Measurements from ENCODE around the gene FNIP2. TPM values are rescaled to one million over a fixed set of nuclear protein-coding genes. Genes with fewer than 3 reads are reported as not detected.

FNIP2 gene
- total and polyA plus RNA-seq, 9 of the 15 experiments (the other 6 are each of a cell fraction or from before 2014, with no cell fraction given) = 1.7 to 15.5 (median 8.3) TPM

GRCh38 chr4:158929939-158930638, 161.3 kb downstream of the FNIP2 start (continued):
- TF ChIP-seq, protein P1, sequence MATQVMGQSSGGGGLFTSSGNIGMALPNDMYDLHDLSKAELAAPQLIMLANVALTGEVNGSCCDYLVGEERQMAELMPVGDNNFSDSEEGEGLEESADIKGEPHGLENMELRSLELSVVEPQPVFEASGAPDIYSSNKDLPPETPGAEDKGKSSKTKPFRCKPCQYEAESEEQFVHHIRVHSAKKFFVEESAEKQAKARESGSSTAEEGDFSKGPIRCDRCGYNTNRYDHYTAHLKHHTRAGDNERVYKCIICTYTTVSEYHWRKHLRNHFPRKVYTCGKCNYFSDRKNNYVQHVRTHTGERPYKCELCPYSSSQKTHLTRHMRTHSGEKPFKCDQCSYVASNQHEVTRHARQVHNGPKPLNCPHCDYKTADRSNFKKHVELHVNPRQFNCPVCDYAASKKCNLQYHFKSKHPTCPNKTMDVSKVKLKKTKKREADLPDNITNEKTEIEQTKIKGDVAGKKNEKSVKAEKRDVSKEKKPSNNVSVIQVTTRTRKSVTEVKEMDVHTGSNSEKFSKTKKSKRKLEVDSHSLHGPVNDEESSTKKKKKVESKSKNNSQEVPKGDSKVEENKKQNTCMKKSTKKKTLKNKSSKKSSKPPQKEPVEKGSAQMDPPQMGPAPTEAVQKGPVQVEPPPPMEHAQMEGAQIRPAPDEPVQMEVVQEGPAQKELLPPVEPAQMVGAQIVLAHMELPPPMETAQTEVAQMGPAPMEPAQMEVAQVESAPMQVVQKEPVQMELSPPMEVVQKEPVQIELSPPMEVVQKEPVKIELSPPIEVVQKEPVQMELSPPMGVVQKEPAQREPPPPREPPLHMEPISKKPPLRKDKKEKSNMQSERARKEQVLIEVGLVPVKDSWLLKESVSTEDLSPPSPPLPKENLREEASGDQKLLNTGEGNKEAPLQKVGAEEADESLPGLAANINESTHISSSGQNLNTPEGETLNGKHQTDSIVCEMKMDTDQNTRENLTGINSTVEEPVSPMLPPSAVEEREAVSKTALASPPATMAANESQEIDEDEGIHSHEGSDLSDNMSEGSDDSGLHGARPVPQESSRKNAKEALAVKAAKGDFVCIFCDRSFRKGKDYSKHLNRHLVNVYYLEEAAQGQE (IDR thresholded peaks at IDR 0.05; ENCODE audit: borderline replicate concordance) = no peak
- TF ChIP-seq, protein P1 (CRISPR knock-in tag; IDR thresholded peaks at IDR 0.05; ENCODE audit: low read depth) = no peak
- TF ChIP-seq ZNF639 (CRISPR knock-in tag; conservative IDR thresholded peaks at IDR 0.05 in 1 of 2, IDR thresholded peaks at IDR 0.05 in 1 of 2) = no peak
- no peak for TF ChIP-seq SMARCB1 (IDR thresholded peaks at IDR 0.05; ENCODE audit: insufficient read length, low read depth)
- TF ChIP-seq ZNF212 (CRISPR knock-in tag; IDR thresholded peaks at IDR 0.05) = peak; percentile 87; the same call in 1 of the 2 replicates
- TF ChIP-seq IRF1 (CRISPR knock-in tag; IDR thresholded peaks at IDR 0.05; ENCODE audit: borderline replicate concordance) = no peak
- TF ChIP-seq NCOA4 (IDR thresholded peaks at IDR 0.05; ENCODE audit: partially characterized antibody) = no peak
- TF ChIP-seq, protein P2, sequence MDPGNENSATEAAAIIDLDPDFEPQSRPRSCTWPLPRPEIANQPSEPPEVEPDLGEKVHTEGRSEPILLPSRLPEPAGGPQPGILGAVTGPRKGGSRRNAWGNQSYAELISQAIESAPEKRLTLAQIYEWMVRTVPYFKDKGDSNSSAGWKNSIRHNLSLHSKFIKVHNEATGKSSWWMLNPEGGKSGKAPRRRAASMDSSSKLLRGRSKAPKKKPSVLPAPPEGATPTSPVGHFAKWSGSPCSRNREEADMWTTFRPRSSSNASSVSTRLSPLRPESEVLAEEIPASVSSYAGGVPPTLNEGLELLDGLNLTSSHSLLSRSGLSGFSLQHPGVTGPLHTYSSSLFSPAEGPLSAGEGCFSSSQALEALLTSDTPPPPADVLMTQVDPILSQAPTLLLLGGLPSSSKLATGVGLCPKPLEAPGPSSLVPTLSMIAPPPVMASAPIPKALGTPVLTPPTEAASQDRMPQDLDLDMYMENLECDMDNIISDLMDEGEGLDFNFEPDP (CRISPR knock-in tag; IDR thresholded peaks at IDR 0.05) = no peak
- no peak for TF ChIP-seq ZBTB33 (CRISPR knock-in tag; IDR thresholded peaks at IDR 0.05)
- TF ChIP-seq ZNF3 (CRISPR knock-in tag; IDR thresholded peaks at IDR 0.05) = no peak

Data from K562 (cell line).